ENCODE data around the gene BLOC1S3.
A peak's percentile ranks its signal among the peaks of the same experiment; 100 is the strongest.

DNA sequence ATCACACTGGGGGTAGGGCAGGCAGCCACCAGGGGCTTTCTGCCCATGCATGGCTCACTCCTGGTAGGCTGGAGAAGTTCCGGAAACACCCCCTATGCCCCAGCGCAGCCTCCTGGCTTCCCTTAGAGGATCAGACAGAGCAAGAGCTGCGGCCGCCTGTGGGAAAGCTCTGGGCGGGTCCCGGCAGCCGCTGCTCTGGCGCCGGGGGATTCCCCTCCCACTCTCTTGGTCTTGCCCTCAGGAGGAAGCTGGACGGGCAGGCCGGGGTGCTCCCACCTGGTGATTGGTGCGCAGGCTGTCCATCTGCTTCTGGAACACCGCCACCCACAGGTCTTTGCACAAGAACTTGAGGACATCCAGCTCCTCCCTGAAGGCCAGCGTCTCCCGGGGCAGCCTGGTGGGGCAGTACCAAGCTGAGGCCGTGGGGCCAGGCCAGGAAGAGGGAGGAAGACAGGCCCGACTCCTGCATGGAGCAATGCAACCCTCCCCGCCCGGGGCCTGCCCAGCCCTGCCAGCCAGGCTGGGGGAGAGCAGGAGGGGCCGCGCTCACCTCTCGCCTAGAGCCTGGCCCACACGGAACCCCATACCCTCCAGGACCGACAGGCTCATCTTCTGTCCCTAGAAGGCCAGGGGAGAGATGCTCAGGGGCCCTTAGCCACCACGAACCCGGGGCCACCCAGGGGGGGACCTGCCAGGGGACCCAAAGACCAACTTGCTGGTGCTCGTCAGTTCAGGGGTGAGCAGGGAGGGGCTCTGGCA lies 13.8 kb upstream of the BLOC1S3 start:
- peak; percentile 7; the same call in 1 of the 2 replicates for TF ChIP-seq CTCF (IDR thresholded peaks at IDR 0.05; ENCODE audit: low read length)
- TF ChIP-seq EZH2 (IDR thresholded peaks at IDR 0.05; ENCODE audit: borderline replicate concordance, low read length) = no peak

All from OCI-LY1 (cell line).